Measurements from ENCODE around the gene MYL7.
"Not testable (repeated sequence)": the region's sequence is repeated elsewhere in the genome, so short reads cannot be mapped to it uniquely, and the experiment has no call there.

Gene MYL7

GRCh38 chr7:44131173-44132029, 9.7 kb downstream of the MYL7 start:
- no peak for DNase-seq (ENCODE audit: low read depth)

- no peak for DNase-seq (ENCODE audit: low read depth)
Measured at GRCh38 chr7:44128721-44129582, 12.2 kb downstream of the MYL7 start.

- DNase-seq (ENCODE audit: low read depth) = no peak
Measured at GRCh38 chr7:44127161-44127560, 14.0 kb downstream of the MYL7 start.

- not testable (repeated sequence) for DNase-seq (ENCODE audit: low read depth)
Measured at GRCh38 chr7:44126574-44126973, 14.6 kb downstream of the MYL7 start.

- DNase-seq (ENCODE audit: low read depth) = no peak
Measured at GRCh38 chr7:44124822-44125202, 16.3 kb downstream of the MYL7 start.

GRCh38 chr7:44123190-44124003, 17.7 kb downstream of the MYL7 start, which contains the start of gene POLD2:
Gene POLD2 (minus strand): TSS chr7:44123548. CDS start chr7:44122053, 1,495 bp downstream.
- peak; percentile 72 for DNase-seq (ENCODE audit: low read depth)

- no peak for DNase-seq (ENCODE audit: low read depth)
Measured at GRCh38 chr7:44122529-44122928, 18.6 kb downstream of the MYL7 start.

- DNase-seq (ENCODE audit: low read depth) = no peak
Measured at GRCh38 chr7:44121761-44122420, 19.2 kb downstream of the MYL7 start.

GRCh38 chr7:44120395-44120794, 20.7 kb downstream of the MYL7 start:
- DNase-seq (ENCODE audit: low read depth) = no peak

GRCh38 chr7:44119829-44120380, 21.2 kb downstream of the MYL7 start:
- no peak for DNase-seq (ENCODE audit: low read depth)

- no peak for DNase-seq (ENCODE audit: low read depth)
Measured at GRCh38 chr7:44117801-44118429, 23.2 kb downstream of the MYL7 start.

- no peak for DNase-seq (ENCODE audit: low read depth)
Measured at GRCh38 chr7:44116789-44117666, 24.1 kb downstream of the MYL7 start.

- no peak for DNase-seq (ENCODE audit: low read depth)
Measured at GRCh38 chr7:44116087-44116788, 24.9 kb downstream of the MYL7 start.

- DNase-seq (ENCODE audit: low read depth) = no peak
Measured at GRCh38 chr7:44114586-44115310, 26.4 kb downstream of the MYL7 start.

- no peak for DNase-seq (ENCODE audit: low read depth)
Measured at GRCh38 chr7:44113764-44114354, 27.3 kb downstream of the MYL7 start.

GRCh38 chr7:44112997-44113763, 28.0 kb downstream of the MYL7 start:
- DNase-seq (ENCODE audit: low read depth) = no peak

All from HS-27A (cell line).